GM18526 (cell line): ENCODE results near the gene CCDC134.
A peak's percentile ranks its signal among the peaks of the same experiment; 100 is the strongest.

Experiments used
- POLR2A ChIP-seq: IDR thresholded peaks from 3 replicates; pipeline ENCODE4 v1.6.1; 2011; ENCODE audit not compliant: insufficient read length; ENCODE audit errors: extremely low read depth

CCDC134 gene

DNA sequence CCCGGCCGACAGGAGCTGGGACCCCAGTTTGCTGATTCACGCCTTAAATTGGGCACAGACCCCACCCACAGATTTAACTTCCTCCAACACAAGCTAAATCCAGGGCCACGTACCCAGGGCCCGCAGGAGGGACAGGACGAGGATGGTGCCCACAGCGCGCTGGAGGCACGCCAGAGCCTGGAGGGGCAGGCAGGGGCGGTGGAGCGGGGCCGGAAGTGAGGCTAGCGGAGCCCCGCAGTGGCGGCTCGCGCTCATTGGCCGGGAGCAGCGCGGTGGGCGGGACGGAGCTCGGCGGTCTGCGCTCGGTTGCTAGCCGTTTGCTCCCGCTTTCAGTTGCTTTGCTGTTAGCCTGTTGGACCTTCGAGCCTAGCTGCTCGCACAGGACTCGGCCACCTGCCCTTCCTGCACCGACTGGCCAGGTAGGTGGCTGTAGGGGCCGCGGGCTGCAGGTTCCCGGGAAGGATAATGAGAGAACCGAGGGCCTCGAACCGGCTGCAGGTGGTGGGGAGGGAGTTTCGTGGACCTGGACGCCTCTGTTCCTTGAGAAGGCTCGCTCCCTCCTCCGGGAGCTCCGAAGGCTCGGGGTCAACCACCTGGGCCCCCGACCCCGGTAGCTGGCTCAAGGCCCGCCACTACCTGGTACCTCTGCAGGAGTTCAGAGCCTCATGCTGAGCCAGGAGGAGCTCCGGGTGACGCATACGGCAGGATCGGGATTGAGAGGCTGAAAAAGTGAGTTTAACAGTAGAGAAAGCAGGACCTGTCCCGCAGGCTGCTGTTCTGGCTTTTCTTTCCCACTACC, at the start of gene CCDC134:
Gene CCDC134 (plus strand): TSS at position 332 of the 799 bp plus-strand sequence. CDS start 8,212 bp downstream, outside the sequence.
- peak; percentile 97 for TF ChIP-seq POLR2A

DNA sequence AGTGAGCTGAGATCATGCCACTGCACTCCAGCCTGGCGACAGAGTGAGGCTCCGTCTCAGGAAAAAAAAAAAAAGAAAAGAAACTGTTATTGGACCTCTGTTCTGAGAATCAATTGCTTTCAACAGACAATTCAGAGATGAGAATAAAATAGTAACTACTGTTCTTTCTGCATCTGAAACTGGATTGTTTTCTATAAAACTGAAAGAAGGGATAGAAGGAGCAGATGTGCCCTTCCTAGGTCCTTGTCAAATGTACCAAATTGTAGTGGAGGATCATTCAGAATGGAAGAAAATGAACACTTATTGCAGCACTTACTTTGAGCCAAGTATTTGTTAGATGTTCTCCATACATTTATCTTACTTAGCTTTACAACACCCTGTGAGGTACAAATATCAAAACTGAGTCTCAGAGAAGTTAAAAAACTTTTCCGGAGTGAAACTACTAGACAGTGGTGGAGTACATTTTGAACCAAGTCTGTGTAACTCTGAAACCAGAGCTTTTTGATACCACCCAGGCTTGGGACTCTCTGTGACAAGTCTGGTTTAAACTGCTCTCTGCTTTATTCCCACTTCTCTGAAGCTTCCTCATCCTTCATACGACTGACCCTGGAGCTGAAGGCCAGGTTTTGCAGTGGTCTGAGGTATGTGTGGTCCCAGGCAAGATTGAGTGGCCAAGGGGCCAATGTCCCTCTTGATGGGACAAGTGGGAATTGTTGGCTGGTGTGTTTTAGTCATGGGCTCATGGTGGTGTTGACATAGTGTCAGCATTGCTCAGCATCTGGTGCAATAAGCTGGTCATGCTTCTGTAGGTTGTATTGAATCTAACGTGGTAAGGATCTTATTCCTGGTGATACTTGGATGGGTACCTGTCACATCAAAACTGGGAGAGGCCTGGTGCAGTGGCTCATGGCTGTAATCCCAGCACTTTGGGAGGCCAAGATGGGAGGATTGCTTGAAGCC, 48.2 kb upstream of the CCDC134 start:
- TF ChIP-seq POLR2A = no peak

DNA sequence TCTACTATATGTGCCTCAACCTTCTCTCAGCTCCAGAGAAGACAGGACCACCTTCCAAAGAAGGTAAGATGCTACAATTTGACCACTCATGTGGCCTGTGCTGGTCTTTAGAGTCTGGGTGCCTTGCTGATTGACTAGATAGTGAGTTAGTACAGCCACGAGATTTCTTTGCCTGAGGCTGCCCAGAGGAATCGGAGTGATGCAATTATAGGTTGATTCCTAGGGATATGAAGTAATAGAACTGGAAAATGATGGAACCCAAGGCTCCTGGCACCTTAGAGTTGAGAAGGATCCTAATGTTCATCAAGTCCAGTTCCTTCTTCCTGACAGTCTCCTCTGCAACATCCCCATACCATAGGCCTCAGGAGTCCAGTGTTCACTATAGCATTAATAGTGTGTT, 46.5 kb upstream of the CCDC134 start:
- no peak for TF ChIP-seq POLR2A

DNA sequence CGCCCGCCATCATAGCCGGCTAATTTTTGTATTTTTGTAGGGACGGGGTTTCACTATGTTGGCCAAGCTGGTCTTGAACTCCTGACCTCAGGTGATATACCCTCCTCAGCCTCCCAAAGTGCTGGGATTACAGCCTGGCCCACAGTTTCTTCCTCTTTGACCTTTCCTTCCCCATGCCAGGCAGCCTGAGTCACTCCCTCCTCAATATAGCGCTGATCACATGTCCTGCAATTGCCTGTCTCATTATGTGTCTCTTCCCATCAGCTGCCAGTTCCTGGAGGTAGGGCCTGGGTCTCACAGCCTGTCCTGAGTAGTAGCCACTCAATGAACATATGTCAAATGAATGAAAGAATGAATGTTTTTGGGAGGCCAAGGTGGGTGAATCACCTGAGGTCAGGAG, 43.0 kb upstream of the CCDC134 start:
- TF ChIP-seq POLR2A = no peak

DNA sequence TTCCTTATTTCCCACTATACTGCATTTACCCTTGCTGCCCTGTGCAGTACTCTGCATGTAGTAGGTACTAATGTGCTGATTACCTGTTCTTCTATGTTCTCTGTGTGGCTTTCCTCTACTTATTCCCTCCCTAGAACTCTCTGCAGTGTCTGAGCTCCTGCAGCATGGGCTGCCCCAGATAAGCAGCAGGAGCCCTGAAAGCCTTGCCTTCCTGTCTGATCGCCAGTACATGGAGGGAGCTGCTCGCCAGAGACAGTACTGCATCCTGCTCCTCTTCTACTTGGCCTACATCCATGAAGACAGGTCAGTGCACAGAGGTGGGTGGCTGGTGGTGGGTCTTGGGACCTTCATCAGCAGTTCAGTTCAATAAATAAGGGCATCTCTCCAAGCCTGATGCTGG, 42.2 kb upstream of the CCDC134 start:
- TF ChIP-seq POLR2A = no peak

DNA sequence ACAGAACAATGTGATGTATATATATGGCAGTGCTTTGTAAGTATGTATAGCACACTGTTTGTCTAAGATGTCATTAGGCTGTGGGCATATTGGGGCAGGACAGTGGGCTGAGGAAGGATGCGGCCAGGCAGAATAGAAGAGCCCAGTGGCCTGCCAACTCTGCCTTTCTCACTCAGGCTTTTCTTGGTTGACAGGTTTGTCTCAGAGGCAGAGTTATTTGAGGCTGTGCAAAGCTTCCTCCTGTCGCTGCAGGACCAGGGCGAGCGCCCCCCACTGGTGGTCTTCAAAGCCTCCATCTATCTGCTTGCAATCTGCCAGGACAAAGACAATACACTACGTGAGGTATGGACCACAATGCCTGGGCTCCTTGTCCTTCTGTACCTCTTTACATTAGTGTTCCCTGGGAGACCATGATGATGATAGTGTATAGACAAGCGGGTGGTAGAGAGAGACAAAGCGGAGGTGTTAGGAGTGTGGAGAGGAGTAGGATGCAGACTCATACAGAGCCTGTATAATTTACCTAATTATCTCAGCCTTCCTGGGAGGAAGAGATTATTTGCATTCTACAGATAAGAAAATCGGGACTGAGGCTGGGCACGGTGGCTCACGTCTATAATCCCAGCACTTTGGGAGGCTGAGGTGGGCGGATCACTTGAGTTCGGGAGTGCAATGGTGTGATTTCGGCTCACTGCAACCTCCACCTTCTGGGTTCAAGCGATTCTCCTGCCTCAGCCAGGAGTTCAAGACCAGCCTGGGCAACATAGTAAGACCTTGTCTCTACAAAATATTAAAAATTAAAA, 37.3 kb upstream of the CCDC134 start:
- no peak for TF ChIP-seq POLR2A

DNA sequence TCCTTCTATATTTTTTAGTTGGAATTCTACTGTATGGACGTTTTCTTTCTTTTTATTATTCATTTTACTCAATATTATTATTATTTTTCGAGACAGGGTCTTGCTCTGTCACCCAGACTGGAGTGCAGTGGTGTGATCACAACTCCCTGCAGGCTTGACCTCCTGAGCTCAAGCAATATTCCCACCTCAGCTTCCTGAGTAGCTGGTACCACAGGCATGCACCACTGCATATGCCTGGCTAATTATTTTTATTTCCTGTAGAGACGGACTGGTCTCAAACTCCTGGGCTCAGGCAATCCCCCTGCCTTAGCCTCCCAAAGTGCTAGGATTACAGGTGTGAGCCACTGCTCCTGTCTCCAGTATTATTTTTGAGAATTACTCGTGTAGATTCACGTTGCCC, 34.0 kb upstream of the CCDC134 start:
- TF ChIP-seq POLR2A = no peak

DNA sequence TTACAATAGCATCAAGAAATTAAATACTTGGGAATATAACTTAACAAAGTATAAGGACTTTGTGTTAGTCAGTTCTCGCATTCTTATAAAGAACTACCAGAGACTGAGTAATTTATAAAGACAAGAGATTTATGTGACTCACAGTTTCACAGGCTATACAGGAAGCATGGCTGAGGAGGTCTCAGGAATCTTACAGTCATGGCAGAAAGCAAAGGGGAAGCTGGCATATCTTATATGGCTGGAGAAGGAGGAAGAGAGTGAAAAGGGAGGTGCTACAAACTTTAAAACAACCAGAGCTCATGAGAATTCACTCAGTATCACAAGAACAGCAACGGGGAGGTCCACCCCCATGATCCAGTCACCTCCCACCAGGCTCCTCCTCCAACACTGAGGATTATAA, 32.0 kb upstream of the CCDC134 start:
- TF ChIP-seq POLR2A = no peak

DNA sequence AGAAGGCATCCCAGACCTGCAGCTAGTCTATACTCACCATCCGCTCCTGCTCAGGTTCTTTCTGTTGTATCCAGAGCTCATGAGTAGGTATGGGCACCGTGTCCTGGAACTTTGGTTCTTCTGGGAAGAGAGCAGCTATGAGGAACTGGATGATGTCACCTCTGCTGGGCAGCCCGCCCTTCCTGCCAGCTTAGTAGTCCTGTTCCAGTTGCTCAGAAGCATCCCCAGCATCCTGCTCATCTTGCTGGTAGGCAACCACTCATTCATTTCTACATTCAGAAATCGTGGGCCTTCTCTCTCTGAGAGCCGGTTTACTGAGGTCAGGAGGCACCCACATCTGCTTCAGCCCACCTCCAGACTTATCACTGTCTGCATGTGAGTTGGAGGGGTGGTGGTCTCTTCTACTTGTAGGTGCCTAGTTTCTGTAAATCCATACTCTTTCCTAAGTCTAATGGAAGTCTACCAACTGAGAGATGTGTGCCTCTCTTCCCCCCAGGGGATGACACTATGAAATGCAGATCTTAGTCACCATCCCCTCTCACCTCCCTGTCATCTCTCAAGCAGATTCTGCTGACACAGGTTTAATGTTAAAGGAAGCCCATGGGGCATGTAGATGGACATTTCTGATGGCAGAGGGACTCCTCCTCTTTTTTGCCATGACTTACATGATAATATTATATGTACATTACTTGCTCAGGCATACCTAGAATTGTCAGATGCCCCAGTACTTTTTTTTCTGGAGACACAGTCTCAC, 29.6 kb upstream of the CCDC134 start:
- no peak for TF ChIP-seq POLR2A

DNA sequence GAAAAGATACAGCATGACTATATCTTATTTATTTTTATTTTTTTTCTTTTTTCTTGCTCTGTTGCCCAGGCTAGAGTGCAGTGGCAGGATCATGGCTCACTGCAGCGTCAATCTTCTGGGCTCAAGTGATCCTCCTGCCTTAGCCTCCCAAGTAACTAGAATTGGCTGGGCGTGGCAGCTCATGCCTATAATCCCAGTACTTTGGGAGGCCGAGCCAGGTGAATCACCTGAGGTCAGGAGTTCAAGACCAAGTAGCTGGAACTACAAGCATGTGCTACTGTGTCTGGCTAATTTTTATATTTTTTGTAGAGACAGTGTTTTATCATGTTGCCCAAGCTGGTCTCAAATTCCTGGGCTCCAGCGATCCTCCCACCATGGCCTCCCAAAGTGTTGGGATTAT, 28.3 kb upstream of the CCDC134 start:
- TF ChIP-seq POLR2A = no peak

DNA sequence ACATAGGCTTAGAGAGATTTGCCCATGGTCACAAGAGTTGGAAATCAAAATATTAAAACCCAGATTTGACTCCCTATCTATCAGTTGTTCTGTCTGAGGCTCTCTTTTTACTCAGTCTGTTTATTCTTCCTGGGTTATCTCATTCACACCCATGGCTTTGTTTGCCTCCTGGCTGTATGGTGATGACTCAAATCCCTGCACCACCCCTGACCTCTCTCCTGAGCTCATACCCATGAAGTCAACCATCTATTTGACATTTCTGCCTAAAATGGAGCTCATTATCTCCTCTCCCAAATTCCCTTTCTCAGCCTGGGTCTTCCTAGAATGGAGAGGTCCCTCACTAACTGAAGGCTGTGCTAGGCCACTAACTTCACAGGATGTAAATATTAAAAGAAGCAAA, 27.8 kb upstream of the CCDC134 start:
- TF ChIP-seq POLR2A = no peak

DNA sequence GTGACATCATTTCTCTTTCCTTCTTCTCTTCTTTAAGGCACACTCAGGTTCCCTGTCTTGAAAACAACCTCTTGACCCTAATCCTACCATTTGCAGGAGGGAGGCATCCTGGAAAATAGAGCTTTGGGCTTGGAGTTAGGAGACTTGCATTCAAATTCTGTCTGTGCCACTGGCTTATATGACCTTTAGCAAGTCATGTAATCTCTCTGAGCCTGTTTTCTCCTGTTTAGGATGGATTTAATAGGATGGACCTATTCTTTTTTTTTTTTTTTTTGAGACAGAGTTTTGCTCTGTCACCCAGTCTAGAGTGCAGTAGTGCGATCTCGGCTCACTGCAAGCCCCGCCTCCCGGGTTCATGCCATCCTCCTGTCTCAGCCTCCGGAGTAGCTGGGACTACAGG, 25.1 kb upstream of the CCDC134 start:
- no peak for TF ChIP-seq POLR2A

DNA sequence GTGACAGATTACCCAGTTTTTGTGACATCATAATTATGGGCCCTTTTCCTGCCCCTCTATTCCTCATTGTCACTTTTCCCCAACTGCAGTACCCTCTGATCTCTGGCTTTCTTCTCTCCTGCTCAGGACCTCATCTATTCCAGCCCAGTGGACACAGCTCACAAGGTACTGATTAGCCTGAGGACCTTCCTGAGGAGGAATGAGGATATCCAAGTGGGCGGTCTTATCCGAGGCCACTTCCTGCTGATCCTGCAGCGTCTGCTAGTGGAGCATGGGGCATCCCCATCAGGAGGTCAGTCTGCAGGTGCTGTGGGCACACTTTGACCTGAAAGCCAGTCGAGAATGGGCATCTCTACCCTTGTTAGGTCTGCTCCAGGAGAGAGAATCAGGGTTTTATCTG, 24.5 kb upstream of the CCDC134 start:
- TF ChIP-seq POLR2A = no peak

DNA sequence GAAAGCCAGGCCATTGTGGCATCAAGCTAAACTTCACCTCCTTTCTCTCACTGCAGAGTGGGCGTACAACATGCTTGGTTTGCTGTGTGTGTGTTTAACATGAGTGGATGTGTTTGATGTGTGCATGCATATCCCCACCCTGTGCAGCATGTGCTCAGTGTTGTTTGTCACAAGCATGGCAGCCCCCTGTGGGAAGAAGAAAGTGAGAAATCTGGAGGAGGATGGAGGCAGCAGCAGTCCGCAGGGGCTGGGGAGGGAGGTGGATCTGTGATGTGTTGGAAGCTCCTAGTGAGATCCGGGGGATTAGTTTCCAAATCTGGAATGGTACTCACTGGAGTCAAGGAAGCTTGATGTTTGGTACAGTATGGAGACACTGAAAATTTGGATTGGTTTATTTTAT, 24.1 kb upstream of the CCDC134 start:
- no peak for TF ChIP-seq POLR2A
